Kidney glomerular epithelial cell (primary cell): ENCODE results near the gene DMGDH.
A peak's percentile ranks its signal among the peaks of the same experiment; 100 is the strongest.
"Not testable (repeated sequence)": the region's sequence is repeated elsewhere in the genome, so short reads cannot be mapped to it uniquely, and the experiment has no call there.

ENCODE experiments used
- DNase-seq: peaks from one replicate; lab custom pipeline; 2025; lab: John Stamatoyannopoulos, UW

DMGDH gene

DNA sequence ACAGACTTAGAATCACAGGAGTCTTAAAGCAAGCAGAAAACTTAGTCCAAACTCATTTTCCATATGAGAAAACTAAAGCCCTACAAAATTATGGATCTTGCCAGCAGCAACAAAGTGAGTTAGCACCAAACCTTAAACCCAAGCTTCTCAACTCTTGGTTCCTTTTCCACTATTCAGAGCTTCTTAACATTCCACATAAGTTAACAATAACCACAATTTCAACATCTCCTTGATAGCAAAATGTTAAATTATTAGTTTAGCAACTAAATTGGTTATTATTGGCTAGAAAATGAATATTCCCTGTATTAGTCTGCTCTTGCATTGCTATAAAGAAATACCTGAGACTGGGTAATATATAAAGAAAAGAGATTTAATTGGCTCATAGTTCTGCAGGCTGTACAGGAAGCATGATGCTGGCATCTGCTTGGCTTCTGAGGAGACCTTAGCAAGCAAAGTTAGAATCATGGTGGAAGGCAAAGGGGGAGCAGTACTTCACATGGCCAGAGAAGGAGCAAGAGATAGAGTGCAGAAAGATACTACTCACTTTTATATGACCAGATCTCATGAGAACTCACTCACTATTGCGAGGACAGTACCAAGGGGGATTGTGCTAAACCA lies 58.1 kb downstream of the DMGDH start:
- no peak for DNase-seq

- DNase-seq, result no peak
Measured at GRCh38 chr5:79008362-79008761, 61.1 kb downstream of the DMGDH start.

DNA sequence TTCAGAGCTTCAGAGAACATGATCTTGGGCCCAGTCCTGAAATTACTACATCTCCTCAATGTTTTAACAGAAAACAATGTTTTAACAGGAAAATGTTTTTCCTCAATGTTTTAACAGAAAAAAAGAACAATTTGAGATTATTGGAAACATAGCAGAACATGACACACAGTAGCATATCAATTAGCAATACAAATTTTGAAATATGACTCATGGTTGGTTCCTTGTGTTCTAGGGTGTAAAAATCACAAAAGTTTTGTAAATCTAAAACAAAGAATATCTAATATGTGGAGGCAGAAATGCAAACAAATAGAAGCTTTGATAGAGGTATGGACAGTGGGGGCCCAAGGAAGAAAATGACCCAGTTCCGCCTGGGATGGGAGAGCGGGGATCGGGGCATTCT lies 61.6 kb downstream of the DMGDH start:
- no peak for DNase-seq

DNA sequence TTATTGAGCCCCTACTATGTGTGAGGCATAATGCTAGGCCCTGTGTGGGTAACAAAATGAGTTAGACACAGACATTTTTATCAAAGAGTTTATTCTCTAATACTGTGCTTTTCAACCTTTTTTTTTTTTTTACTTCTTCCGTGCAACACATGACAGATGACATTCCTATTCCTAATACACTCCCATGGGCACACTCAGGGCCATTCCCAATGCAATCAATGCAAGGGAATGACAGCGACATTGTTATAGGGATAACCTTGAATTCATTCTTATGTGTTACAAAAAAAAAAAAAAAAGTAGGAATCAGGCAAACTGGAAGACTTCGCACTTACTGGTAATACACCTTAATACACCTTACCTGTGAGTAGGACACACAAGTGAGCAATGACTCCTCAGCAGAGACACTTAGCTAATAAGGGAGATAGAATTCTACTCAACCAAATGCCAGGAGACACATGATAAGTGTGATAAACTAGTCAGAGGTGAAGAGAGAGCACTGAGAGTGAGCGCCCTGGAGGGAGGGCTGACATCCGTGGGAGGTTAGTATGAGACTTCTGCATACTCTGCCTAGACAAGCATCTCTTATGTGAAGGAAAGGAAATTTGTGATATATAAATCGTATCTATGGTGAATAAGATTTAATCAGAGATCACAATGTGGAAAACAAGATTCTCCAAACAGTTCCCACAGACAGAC lies 63.4 kb downstream of the DMGDH start:
- no peak for DNase-seq

GRCh38 chr5:79005151-79005550 lies 64.3 kb downstream of the DMGDH start:
- no peak for DNase-seq

GRCh38 chr5:79002374-79002773 lies 67.1 kb downstream of the DMGDH start:
- no peak for DNase-seq

DNA sequence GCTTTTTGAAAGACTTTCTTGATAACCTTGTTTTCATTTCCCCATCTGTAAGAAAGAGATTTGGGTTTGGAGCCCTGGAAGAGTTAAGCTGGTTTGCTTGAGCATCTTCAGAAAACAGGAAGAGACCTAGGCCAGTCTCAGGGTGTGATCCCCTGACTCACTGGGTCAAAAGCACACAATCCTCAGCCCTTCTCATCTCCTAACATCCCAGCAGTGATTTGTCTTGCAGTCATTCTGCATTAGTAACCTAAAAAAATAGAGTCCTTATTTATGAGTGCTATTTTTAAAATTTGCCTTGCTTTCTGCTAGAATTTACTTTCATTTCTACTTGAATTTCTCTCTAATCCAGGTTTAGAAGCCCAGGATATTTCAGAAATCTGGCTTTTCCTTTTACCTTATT lies 68.0 kb downstream of the DMGDH start:
- no peak for DNase-seq

DNA sequence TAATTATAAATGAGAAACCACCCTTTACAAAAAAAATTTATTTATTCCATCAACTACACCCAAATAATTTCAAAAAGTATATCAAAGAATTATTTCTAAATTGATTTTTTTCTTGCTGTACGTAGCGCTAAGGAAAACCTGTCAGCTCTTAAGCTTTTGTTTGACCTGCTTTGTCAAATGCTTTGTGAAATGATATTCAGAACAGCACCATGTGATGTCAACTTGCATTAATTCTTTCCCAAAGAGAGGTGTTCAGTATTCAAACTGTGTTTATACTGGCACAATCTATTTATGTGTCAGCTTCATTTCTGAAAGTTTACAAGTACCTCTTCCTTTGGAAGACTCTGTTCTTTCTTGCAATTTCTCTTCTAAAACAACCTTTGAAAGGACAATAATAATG lies 72.4 kb downstream of the DMGDH start:
- DNase-seq, result no peak

GRCh38 chr5:78995521-78996007 lies 73.9 kb downstream of the DMGDH start:
- DNase-seq, result peak; percentile 48

- no peak for DNase-seq
Measured at GRCh38 chr5:78993165-78993564, 76.3 kb downstream of the DMGDH start.

DNA sequence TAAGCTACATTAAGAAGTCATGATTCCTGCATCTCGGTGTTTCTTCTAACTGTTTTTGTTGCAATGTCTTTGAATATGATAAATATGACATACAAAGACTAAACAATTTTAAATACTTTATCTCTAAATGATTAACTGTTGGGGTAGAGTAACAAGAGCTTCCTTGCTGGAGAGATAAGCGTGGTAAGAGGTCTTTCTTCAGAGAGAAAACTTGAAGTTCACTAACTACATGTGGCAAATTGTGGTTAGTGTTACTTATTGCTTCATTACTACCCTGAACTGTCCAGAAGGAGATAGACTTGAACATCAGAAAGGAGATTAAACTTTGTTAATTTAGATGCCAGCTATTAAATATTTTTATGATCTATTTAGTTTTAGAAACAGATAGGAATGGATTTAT lies 77.3 kb downstream of the DMGDH start:
- DNase-seq, result no peak

DNA sequence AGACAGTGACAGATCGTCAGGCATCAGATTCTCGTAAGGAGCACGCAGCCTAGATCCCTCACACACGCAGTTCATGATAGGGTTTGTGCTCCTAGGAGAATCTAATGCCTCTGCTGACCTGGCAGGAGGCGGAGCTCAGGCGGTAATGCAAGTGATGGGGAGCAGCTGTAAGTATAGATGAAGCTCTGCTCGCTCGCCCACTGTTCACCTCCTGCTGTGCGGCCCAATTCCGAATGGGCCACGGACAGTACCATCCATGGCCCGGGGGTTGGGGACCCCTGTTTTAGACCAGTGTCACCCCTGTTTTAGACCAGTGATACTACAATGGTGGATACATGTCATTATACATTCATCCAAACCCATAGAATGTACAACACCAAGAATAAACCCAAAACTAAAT lies 80.4 kb downstream of the DMGDH start:
- no peak for DNase-seq

- DNase-seq, result peak; percentile 78
Measured at GRCh38 chr5:78985725-78986223, 83.7 kb downstream of the DMGDH start.

DNA sequence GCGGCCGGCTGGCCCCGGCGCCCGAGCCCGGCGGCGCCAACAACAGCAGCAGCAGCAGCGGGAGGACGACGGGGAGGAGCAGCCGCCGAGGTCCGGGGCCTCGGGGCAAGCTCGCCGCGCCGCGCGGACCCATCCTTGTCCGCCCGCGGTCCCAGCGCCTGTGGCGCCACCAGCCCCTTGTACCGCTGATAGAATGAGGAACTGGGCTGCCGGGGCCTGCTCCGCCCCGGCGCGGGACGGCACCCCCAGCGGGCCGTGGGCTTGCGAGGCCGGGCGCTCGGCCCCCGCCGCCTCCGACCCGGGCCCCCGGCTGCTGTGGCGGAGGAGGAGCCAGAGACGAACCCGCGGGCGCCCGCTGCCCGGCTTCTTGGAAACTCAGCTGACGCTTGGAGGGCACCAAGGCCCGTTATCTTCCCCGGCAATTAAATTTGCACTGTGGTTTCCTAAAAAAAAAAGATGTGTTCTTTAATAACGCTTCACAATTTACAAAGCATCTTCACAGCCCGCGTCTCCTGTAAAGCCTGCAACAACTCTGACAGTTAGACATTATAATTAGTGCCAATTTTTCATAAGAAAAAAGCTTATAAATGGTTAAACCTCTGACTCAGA lies 84.3 kb downstream of the DMGDH start, which contains the start of gene ARSB:
ARSB (minus strand) TSS at position 195 of the 609 bp plus-strand sequence; CDS start at position 133, 62 bp downstream.
- no peak for DNase-seq

DNA sequence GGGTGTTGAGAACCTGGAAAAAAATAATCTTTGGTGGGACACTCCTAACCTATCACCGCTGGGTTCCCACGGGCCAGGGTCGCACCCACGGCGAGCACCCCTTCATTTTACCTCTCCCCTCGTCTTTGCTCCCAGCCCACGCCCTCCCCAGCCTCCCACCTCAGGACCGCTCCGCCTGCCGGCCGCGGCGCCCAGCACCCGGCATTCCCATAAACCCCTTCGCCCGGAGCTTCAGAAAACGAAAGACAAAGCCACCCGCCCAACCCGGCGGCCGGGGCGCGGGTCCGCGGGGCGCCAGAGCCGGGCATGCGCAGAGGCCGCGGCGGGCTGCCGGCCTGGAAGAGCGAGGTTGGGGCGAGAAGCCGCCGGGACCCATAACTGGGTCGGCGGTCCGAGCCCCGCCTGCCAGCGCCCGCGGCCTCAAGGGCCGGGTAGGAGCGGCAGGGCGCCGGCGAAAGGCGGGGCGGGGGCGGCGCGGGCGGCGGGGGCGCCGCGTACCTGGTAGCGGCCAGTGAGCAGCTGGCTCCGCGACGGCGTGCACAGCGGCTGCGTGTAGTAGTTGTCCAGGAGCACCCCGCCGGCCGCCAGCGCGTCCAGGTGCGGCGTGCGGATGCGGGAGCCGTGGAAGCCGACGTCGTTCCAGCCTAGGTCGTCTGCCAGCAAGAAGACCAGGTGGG lies 84.9 kb downstream of the DMGDH start:
- DNase-seq, result peak; percentile 69

DNA sequence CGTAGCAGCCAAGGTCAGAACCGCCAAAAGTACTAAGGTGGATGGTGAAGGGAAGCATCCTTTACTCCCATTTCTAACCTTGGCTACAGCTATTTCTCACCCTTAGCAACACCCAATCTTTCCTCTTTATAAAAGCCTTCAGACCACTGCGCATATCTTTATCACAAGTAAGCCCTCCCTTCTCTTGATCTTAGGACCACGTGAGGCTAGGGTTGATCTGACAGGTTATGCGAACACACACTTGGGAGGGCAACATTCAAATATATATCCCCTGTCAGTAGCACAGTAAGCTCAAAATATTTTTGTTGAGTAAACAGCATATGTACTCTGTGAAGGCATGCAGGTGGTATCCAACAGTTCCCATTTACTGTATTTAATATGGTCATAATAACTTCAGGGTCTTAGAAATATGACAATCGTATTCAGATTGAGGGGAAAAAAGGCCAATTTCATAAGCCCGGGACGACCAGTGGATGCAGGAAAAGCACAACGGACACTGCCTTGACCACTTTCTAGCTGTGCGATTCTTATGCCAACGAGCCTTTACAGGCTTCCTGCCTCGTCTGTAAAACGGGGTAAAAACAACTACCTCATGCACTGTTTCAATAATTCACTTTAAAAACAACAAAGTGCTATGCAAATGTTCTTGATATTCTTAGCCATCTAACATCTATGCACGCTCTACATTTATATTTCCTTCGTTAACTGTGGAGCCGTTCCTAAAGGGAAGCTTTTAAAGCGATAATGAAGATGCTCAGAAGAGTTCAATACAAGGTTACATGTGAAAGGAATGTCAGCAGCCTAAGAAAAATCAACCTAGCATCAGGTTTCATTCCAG lies 85.7 kb downstream of the DMGDH start:
- DNase-seq, result peak; percentile 65

- DNase-seq, result not testable (repeated sequence)
Measured at GRCh38 chr5:78983194-78983593, 86.3 kb downstream of the DMGDH start.

DNA sequence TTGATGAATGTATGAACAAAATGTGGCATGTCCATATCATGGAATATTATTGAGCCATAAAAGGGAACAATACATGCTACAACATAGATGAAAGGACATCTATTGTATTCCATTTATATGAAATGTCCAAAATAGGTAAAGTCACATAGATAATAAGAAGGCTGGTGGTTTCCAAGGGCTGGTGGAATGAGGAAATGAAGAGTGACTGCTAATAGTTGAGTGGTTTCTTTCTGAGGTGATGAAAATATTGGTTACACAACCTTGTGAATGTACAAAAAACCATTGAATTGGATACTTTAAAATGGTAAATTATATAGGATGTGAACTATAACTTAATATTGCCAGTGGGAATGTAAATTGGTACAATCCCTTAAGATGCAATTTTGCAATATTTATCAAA lies 89.6 kb downstream of the DMGDH start:
- no peak for DNase-seq

DNA sequence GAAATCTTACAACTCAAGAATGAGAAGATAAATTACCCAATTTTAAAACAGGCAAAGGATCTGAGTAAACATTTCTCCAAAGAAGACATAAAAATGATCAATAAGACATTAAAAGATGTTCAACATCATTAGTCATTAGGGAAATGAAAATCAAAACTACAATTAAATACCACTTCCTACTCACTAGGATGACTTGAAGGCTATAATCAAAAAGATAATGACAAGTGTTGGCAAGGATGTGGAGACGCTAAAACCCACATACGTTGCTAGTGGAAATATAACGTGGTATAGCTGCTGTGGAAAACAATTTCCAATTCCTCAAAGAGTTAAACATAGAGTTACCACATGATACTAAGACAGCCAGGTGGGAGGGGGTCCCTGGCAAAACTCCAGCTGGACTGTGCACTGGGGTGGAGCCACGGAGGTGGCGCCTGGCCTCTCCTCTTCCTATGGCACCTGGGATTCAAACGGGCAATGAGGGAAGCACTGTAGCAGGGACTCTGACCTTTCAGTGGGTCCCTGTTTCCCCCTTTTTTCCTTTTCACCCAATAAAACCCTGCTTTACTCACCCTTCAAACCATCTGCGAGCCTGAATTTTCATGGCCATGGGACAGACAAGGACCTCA lies 90.2 kb downstream of the DMGDH start:
- no peak for DNase-seq

- DNase-seq, result no peak
Measured at GRCh38 chr5:78975035-78975434, 94.4 kb downstream of the DMGDH start.

- DNase-seq, result no peak
Measured at GRCh38 chr5:78974601-78975000, 94.9 kb downstream of the DMGDH start.
